ENCODE measurements around the gene LIX1L. TPM values are rescaled to one million over a fixed set of nuclear protein-coding genes. Genes with fewer than 3 reads are reported as not detected.

The LIX1L gene
- total RNA-seq, 1 donor from 2014 or later: 19.7 TPM

GRCh38 chr1:145963265-145964019 is 5.6 kb upstream of the LIX1L start:
- no peak for DNase-seq

- DNase-seq: no peak
These were observed 4.6 kb upstream of the LIX1L start for GRCh38 chr1:145962157-145963102.

- DNase-seq: no peak
These were observed 3.8 kb upstream of the LIX1L start for GRCh38 chr1:145961425-145962156.

GRCh38 chr1:145961109-145961424 is 3.2 kb upstream of the LIX1L start:
- no peak for DNase-seq

GRCh38 chr1:145960468-145961108 is 2.8 kb upstream of the LIX1L start:
- peak; percentile 35 for DNase-seq

GRCh38 chr1:145959957-145960467 is 2.2 kb upstream of the LIX1L start:
- DNase-seq: no peak

- no peak for DNase-seq
These were observed 1.5 kb upstream of the LIX1L start for GRCh38 chr1:145959333-145959732.

- no peak for DNase-seq
These were observed 917 bp upstream of the LIX1L start for GRCh38 chr1:145958734-145959133.

- peak; percentile 35 for DNase-seq
These were observed 905 bp downstream of the LIX1L start for GRCh38 chr1:145956781-145957442.

GRCh38 chr1:145956361-145956760 is 1.5 kb downstream of the LIX1L start:
- no peak for DNase-seq

GRCh38 chr1:145955436-145955835 is 2.4 kb downstream of the LIX1L start:
- DNase-seq: no peak

GRCh38 chr1:145953861-145954260 is 4.0 kb downstream of the LIX1L start:
- no peak for DNase-seq

- no peak for DNase-seq
These were observed 4.9 kb downstream of the LIX1L start for GRCh38 chr1:145952903-145953302.

GRCh38 chr1:145951526-145951925 is 6.3 kb downstream of the LIX1L start:
- no peak for DNase-seq

- DNase-seq: no peak
These were observed 8.6 kb downstream of the LIX1L start for GRCh38 chr1:145949219-145949618.

- DNase-seq: no peak
These were observed 10.3 kb downstream of the LIX1L start for GRCh38 chr1:145947551-145947950.

- no peak for DNase-seq
These were observed 11.3 kb downstream of the LIX1L start for GRCh38 chr1:145946477-145946986.

- no peak for DNase-seq
These were observed 13.3 kb downstream of the LIX1L start for GRCh38 chr1:145944532-145944931.

- peak; percentile 41 for DNase-seq
These were observed 14.9 kb downstream of the LIX1L start for GRCh38 chr1:145942871-145943270.

GRCh38 chr1:145942405-145942804 is 15.4 kb downstream of the LIX1L start:
- DNase-seq: no peak

- no peak for DNase-seq
These were observed 20.4 kb downstream of the LIX1L start for GRCh38 chr1:145937436-145937835.

Measured in skin of body (tissue), 2 donors.